GM23338 (cell line): Measurements from ENCODE around the gene TIMM10B. TPM values are rescaled to one million over a fixed set of nuclear protein-coding genes. Genes with fewer than 3 reads are reported as not detected.

Experiments used
- JUNB ChIP-seq: IDR thresholded peaks from one replicate; pipeline ENCODE4 v1.6.1; 2016; ENCODE audit warnings: antibody characterized with exemption; ENCODE audit not compliant: unreplicated experiment
- STAT1 ChIP-seq: IDR thresholded peaks from one replicate; pipeline ENCODE4 v1.6.1; 2016; ENCODE audit warnings: antibody characterized with exemption; ENCODE audit not compliant: unreplicated experiment
- ZNF114 ChIP-seq: fragments of 250-450 bp; sonication (Bioruptor Pico); IDR thresholded peaks from 2 replicates; pipeline ENCODE4 v1.5.0; 2020; ENCODE audit warnings: mild to moderate bottlenecking, moderate library complexity
- ZNF331 ChIP-seq: fragments of 250-450 bp; sonication (Bioruptor Pico); IDR thresholded peaks from 2 replicates; pipeline ENCODE4 v1.5.0; 2020; ENCODE audit warnings: low read depth, mild to moderate bottlenecking, moderate library complexity
- polyA plus RNA-seq: library from polyadenylated mRNA; unstranded; fragments of >200 nt; fragmentation: Nextera tagmentation; extraction: Ambion mirVana; gene quantifications from 2 replicates; pipeline ENCODE4 v1.2.1, GENCODE V29; 2016
- total RNA-seq: library from RNA; depleted of rRNA; stranded (reverse); fragments of >200 nt; shearing (Covaris generic); gene quantifications from 2 replicates; pipeline ENCODE4 v1.2.3, GENCODE V29; 2014
- TF ChIP-seq, protein P1 (sequence below): fragments of 250-450 bp; sonication (Bioruptor Pico); IDR thresholded peaks from 2 replicates; pipeline ENCODE4 v1.5.0; 2020; ENCODE audit warnings: mild to moderate bottlenecking, moderate library complexity
- TF ChIP-seq, protein P2 (sequence below): IDR thresholded peaks from one replicate; pipeline ENCODE4 v1.6.1; 2018; ENCODE audit warnings: antibody characterized with exemption; ENCODE audit not compliant: unreplicated experiment
- TF ChIP-seq, protein P3 (sequence below): IDR thresholded peaks from 2 replicates; pipeline ENCODE4 v1.6.1; 2016; ENCODE audit warnings: antibody characterized with exemption

The TIMM10B gene
- total and polyA plus RNA-seq, 2 experiments from 2014 or later, result 30.8 to 54.2 TPM

DNA sequence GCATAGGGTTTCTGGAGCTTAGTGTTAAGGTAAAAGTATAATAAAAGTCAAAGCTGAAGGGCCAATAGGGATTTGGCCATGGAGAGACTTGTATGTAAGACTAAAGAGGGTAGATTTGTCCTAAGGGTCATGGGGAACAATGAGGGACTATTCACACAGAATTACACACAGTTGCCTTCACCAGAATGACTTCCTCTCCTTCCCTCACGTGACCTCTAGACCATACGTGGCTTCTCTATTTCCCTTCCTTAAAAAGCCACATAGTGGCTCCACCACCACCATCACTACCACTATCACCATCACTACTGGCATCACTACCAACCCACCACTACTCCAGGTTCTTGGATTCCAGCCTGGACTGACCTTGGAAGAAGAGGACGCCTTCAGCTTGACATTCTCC is 43.3 kb upstream of the TIMM10B start (continued):
- TF ChIP-seq, protein P1, sequence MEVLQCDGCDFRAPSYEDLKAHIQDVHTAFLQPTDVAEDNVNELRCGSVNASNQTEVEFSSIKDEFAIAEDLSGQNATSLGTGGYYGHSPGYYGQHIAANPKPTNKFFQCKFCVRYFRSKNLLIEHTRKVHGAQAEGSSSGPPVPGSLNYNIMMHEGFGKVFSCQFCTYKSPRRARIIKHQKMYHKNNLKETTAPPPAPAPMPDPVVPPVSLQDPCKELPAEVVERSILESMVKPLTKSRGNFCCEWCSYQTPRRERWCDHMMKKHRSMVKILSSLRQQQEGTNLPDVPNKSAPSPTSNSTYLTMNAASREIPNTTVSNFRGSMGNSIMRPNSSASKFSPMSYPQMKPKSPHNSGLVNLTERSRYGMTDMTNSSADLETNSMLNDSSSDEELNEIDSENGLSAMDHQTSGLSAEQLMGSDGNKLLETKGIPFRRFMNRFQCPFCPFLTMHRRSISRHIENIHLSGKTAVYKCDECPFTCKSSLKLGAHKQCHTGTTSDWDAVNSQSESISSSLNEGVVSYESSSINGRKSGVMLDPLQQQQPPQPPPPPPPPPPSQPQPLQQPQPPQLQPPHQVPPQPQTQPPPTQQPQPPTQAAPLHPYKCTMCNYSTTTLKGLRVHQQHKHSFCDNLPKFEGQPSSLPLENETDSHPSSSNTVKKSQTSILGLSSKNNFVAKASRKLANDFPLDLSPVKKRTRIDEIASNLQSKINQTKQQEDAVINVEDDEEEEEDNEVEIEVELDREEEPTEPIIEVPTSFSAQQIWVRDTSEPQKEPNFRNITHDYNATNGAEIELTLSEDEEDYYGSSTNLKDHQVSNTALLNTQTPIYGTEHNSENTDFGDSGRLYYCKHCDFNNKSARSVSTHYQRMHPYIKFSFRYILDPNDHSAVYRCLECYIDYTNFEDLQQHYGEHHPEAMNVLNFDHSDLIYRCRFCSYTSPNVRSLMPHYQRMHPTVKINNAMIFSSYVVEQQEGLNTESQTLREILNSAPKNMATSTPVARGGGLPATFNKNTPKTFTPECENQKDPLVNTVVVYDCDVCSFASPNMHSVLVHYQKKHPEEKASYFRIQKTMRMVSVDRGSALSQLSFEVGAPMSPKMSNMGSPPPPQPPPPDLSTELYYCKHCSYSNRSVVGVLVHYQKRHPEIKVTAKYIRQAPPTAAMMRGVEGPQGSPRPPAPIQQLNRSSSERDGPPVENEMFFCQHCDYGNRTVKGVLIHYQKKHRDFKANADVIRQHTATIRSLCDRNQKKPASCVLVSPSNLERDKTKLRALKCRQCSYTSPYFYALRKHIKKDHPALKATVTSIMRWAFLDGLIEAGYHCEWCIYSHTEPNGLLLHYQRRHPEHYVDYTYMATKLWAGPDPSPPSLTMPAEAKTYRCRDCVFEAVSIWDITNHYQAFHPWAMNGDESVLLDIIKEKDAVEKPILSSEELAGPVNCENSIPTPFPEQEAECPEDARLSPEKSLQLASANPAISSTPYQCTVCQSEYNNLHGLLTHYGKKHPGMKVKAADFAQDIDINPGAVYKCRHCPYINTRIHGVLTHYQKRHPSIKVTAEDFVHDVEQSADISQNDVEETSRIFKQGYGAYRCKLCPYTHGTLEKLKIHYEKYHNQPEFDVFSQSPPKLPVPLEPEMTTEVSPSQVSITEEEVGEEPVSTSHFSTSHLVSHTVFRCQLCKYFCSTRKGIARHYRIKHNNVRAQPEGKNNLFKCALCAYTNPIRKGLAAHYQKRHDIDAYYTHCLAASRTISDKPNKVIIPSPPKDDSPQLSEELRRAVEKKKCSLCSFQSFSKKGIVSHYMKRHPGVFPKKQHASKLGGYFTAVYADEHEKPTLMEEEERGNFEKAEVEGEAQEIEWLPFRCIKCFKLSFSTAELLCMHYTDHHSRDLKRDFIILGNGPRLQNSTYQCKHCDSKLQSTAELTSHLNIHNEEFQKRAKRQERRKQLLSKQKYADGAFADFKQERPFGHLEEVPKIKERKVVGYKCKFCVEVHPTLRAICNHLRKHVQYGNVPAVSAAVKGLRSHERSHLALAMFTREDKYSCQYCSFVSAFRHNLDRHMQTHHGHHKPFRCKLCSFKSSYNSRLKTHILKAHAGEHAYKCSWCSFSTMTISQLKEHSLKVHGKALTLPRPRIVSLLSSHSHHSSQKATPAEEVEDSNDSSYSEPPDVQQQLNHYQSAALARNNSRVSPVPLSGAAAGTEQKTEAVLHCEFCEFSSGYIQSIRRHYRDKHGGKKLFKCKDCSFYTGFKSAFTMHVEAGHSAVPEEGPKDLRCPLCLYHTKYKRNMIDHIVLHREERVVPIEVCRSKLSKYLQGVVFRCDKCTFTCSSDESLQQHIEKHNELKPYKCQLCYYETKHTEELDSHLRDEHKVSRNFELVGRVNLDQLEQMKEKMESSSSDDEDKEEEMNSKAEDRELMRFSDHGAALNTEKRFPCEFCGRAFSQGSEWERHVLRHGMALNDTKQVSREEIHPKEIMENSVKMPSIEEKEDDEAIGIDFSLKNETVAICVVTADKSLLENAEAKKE (CRISPR knock-in tag), result no peak
- no peak for TF ChIP-seq ZNF114 (CRISPR knock-in tag)
- no peak for TF ChIP-seq ZNF331 (CRISPR knock-in tag)
- TF ChIP-seq, protein P2, sequence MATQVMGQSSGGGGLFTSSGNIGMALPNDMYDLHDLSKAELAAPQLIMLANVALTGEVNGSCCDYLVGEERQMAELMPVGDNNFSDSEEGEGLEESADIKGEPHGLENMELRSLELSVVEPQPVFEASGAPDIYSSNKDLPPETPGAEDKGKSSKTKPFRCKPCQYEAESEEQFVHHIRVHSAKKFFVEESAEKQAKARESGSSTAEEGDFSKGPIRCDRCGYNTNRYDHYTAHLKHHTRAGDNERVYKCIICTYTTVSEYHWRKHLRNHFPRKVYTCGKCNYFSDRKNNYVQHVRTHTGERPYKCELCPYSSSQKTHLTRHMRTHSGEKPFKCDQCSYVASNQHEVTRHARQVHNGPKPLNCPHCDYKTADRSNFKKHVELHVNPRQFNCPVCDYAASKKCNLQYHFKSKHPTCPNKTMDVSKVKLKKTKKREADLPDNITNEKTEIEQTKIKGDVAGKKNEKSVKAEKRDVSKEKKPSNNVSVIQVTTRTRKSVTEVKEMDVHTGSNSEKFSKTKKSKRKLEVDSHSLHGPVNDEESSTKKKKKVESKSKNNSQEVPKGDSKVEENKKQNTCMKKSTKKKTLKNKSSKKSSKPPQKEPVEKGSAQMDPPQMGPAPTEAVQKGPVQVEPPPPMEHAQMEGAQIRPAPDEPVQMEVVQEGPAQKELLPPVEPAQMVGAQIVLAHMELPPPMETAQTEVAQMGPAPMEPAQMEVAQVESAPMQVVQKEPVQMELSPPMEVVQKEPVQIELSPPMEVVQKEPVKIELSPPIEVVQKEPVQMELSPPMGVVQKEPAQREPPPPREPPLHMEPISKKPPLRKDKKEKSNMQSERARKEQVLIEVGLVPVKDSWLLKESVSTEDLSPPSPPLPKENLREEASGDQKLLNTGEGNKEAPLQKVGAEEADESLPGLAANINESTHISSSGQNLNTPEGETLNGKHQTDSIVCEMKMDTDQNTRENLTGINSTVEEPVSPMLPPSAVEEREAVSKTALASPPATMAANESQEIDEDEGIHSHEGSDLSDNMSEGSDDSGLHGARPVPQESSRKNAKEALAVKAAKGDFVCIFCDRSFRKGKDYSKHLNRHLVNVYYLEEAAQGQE, result no peak
- no peak for TF ChIP-seq STAT1
- TF ChIP-seq JUNB, result no peak
- TF ChIP-seq, protein P3, sequence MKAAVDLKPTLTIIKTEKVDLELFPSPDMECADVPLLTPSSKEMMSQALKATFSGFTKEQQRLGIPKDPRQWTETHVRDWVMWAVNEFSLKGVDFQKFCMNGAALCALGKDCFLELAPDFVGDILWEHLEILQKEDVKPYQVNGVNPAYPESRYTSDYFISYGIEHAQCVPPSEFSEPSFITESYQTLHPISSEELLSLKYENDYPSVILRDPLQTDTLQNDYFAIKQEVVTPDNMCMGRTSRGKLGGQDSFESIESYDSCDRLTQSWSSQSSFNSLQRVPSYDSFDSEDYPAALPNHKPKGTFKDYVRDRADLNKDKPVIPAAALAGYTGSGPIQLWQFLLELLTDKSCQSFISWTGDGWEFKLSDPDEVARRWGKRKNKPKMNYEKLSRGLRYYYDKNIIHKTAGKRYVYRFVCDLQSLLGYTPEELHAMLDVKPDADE, result no peak
